IMR-90 (cell line): Measurements from ENCODE around the gene ANKRD44.

Experiments used
- FOS ChIP-seq: fragments of 150-350 bp; IDR thresholded peaks from 2 replicates; pipeline ENCODE4 v1.6.1; 2016; ENCODE audit warnings: low read depth, low read length
- MAFK ChIP-seq: IDR thresholded peaks from 2 replicates; pipeline ENCODE4 v1.6.1; 2012; ENCODE audit warnings: low read depth, low read length, improper control_type of control experiment
- POLR2A ChIP-seq: IDR thresholded peaks from 2 replicates; pipeline ENCODE4 v1.6.1; 2012; ENCODE audit warnings: mild to moderate bottlenecking, low read depth, low read length
- RAD21 ChIP-seq: IDR thresholded peaks from 2 replicates; pipeline ENCODE4 v1.6.1; 2012; ENCODE audit warnings: low read length, improper control_type of control experiment
- RCOR1 ChIP-seq: IDR thresholded peaks from 2 replicates; pipeline ENCODE4 v1.6.1; 2012; ENCODE audit warnings: mild to moderate bottlenecking, low read length, improper control_type of control experiment; ENCODE audit not compliant: insufficient replicate concordance
- SMC3 ChIP-seq: fragments of 150-350 bp; IDR thresholded peaks from 2 replicates; pipeline ENCODE4 v1.6.1; 2016; ENCODE audit warnings: low read depth, mild to moderate bottlenecking, antibody characterized with exemption, low read length, moderate library complexity
- TF ChIP-seq, protein P1 (sequence below): conservative IDR thresholded peaks from 2 replicates; pipeline ENCODE4 v1.5.1; 2012; ENCODE audit warnings: mild to moderate bottlenecking, low read depth, low read length, improper control_type of control experiment
- TF ChIP-seq, protein P2 (sequence below): fragments of 150-350 bp; IDR thresholded peaks from 2 replicates; pipeline ENCODE4 v1.6.1; 2017; ENCODE audit warnings: mild to moderate bottlenecking, antibody characterized with exemption, low read length, low read depth

GRCh38 chr2:197274349-197274748 is 36.2 kb downstream of the ANKRD44 start:
- TF ChIP-seq, protein P1, sequence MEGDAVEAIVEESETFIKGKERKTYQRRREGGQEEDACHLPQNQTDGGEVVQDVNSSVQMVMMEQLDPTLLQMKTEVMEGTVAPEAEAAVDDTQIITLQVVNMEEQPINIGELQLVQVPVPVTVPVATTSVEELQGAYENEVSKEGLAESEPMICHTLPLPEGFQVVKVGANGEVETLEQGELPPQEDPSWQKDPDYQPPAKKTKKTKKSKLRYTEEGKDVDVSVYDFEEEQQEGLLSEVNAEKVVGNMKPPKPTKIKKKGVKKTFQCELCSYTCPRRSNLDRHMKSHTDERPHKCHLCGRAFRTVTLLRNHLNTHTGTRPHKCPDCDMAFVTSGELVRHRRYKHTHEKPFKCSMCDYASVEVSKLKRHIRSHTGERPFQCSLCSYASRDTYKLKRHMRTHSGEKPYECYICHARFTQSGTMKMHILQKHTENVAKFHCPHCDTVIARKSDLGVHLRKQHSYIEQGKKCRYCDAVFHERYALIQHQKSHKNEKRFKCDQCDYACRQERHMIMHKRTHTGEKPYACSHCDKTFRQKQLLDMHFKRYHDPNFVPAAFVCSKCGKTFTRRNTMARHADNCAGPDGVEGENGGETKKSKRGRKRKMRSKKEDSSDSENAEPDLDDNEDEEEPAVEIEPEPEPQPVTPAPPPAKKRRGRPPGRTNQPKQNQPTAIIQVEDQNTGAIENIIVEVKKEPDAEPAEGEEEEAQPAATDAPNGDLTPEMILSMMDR = no peak
- TF ChIP-seq RAD21 = no peak
- no peak for TF ChIP-seq POLR2A
- TF ChIP-seq SMC3 = no peak
- TF ChIP-seq FOS = no peak
- TF ChIP-seq RCOR1 = no peak
- TF ChIP-seq, protein P2, sequence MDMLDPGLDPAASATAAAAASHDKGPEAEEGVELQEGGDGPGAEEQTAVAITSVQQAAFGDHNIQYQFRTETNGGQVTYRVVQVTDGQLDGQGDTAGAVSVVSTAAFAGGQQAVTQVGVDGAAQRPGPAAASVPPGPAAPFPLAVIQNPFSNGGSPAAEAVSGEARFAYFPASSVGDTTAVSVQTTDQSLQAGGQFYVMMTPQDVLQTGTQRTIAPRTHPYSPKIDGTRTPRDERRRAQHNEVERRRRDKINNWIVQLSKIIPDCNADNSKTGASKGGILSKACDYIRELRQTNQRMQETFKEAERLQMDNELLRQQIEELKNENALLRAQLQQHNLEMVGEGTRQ = no peak
- no peak for TF ChIP-seq MAFK
